NCI-H1436 treated with DMSO at 0.1 percent for 48 hours (cell line): ENCODE data around the gene PRKAG2.
"Not testable (repeated sequence)": the region's sequence is repeated elsewhere in the genome, so short reads cannot be mapped to it uniquely, and the experiment has no call there.

ENCODE experiments used
- DNase-seq: peaks from one replicate; lab custom pipeline; 2025; lab: John Stamatoyannopoulos, UW

PRKAG2 gene

GRCh38 chr7:151876899-151877777 lies at the start of gene PRKAG2:
TSS of gene PRKAG2 (minus strand) at chr7:151877115. CDS start at chr7:151876620, 495 bp downstream.
- DNase-seq, result no peak

GRCh38 chr7:151926336-151926712 lies 49.4 kb upstream of the PRKAG2 start:
- DNase-seq, result no peak

- no peak for DNase-seq
Observed at GRCh38 chr7:151925446-151926335, 48.8 kb upstream of the PRKAG2 start.

DNA sequence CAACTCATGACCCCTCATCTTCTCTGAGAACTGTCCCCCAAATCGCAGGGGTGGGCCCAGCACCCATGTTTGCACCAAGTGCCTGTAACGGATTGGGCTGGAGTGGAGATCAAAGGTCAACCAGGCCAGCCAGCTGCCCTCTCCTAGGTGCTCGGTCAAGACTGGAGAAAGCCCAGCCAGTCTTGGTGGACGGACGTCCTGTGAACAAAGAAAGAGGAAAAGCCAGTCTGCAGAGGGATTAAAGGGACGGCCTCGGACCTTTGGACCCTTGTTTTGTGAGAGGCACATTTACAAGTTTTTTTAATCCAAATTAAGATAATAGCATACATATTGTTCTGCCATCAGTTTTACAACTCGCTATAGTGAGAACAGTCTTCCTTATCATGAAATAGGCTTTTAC lies 47.6 kb upstream of the PRKAG2 start:
- DNase-seq, result no peak

GRCh38 chr7:151924001-151924400 lies 47.1 kb upstream of the PRKAG2 start:
- no peak for DNase-seq

GRCh38 chr7:151923097-151923876 lies 46.4 kb upstream of the PRKAG2 start:
- no peak for DNase-seq

GRCh38 chr7:151921451-151921850 lies 44.5 kb upstream of the PRKAG2 start:
- DNase-seq, result no peak

DNA sequence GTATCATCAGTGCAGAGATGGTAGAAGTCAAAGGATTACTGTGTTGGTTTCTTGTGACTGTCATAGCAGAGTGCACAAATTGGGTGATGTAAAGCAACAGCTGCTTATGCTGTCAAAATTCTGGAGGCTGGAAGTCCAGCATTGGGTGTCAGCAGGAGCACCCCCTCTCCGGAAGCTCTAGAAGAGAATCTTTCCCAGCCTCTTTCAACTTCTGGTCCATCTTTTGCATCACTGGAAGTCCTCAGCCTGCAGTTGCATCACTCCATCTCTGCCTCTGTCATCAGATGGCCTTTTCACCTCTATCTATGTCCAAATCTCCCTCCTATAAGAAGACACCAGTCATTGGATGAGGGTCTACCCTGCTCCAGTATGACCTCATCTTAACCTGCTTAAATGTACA lies 43.6 kb upstream of the PRKAG2 start:
- no peak for DNase-seq

- DNase-seq, result no peak
Observed at GRCh38 chr7:151919595-151919994, 42.7 kb upstream of the PRKAG2 start.

GRCh38 chr7:151918510-151918843 lies 41.6 kb upstream of the PRKAG2 start:
- DNase-seq, result no peak

GRCh38 chr7:151917791-151918509 lies 41.0 kb upstream of the PRKAG2 start:
- DNase-seq, result no peak

DNA sequence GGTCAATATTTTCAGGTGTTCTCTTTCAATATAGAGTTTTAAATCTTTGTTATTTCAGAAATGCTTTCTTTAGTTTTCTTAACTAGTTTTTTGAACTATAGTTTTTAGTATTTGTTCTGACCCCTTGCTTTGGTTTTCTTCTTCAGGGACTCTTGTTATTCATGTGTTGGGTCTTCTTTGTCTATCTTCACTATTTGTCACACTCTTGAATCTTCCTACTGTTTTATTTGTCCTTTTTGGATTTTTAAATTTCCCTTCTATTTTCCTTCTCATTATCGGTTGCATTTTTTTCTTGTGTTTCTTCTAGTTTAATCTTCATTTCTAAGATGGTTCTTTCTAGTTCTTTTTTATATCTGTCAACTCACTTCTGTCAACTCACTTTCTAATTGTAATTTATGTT lies 37.1 kb upstream of the PRKAG2 start:
- DNase-seq, result no peak

DNA sequence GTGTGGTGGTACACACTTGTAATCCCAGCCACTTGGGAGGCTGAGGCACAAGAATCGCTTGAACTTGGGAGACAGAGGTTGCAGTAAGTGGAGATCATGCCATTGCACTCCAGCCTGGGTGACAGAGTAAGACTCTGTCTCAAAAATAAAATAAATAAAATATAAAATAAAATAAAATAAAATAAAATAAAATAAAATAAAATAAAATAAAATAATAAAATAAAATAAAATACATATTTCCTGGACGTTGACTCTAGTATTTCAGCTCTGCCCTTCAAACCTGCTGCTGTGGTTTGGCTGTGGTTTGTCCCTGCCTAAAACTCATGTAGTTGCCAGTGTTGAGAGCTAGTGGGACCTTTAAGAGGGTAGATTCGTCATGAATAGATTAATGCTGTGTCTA lies 33.7 kb upstream of the PRKAG2 start:
- DNase-seq, result not testable (repeated sequence)

- DNase-seq, result not testable (repeated sequence)
Observed at GRCh38 chr7:151907115-151907514, 30.2 kb upstream of the PRKAG2 start.

DNA sequence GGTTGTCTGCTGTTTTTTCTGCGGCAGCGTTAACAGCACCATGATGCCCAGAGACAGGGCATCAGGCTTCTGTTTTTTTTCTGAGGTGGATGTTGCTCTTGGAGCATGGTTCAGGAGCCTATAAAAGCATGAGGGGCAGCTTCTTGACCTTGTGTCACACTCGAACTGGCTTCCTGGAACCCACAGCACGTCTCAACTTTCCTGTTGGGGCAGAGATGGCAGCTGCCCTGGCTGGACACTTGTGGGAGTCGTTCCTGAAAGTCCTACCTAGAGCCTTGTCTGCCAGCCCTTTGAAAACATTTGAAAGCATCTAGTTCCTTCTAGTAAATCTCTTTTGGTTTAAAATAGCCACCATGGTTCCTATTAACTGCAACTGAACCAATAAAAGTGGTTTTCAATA lies 28.9 kb upstream of the PRKAG2 start:
- DNase-seq, result no peak

GRCh38 chr7:151905353-151905752 lies 28.4 kb upstream of the PRKAG2 start:
- no peak for DNase-seq

GRCh38 chr7:151904270-151904669 lies 27.4 kb upstream of the PRKAG2 start:
- DNase-seq, result no peak

- no peak for DNase-seq
Observed at GRCh38 chr7:151903249-151904032, 26.5 kb upstream of the PRKAG2 start.

DNA sequence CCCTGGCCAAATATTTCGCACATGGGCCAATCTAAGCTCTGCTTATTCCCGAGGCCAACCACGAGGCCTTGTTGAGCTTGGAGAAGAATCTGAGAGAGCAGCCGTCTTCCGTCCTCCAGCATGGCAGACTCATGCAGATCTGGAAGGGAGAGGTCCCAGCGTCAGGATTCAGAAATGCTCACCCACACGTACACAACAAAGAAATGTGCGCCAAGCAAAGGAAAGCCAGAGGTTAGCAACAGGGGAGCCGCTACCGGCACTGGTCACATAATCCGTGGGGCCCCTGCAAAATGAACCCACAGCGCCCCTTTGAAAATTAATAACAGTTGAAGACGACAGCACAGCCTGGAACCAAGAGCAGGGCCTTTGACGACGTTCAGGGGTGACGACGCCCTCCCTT lies 25.4 kb upstream of the PRKAG2 start:
- no peak for DNase-seq

GRCh38 chr7:151901828-151902227 lies 24.9 kb upstream of the PRKAG2 start:
- no peak for DNase-seq
